NCI-H524 treated with DMSO at 0.1 percent for 48 hours (cell line): ENCODE measurements around the gene PROM1.
A peak's percentile ranks its signal among the peaks of the same experiment; 100 is the strongest.

Experiments used
- DNase-seq: peaks from one replicate; lab custom pipeline; 2025; lab: John Stamatoyannopoulos, UW

PROM1 gene

GRCh38 chr4:16083241-16084191 is at the start of gene PROM1:
TSS of gene PROM1 (minus strand) at chr4:16084023. CDS start at chr4:16075906, 8,117 bp downstream.
- DNase-seq, result no peak

- no peak for DNase-seq
These were observed 49.6 kb upstream of the PROM1 start for GRCh38 chr4:16133406-16133805.

- DNase-seq, result no peak
These were observed 47.5 kb upstream of the PROM1 start for GRCh38 chr4:16131293-16131692.

- no peak for DNase-seq
These were observed 45.5 kb upstream of the PROM1 start for GRCh38 chr4:16129336-16129735.

GRCh38 chr4:16126714-16127113 is 42.9 kb upstream of the PROM1 start:
- no peak for DNase-seq

- DNase-seq, result no peak
These were observed 42.0 kb upstream of the PROM1 start for GRCh38 chr4:16125571-16126445.

GRCh38 chr4:16124232-16124631 is 40.4 kb upstream of the PROM1 start:
- DNase-seq, result no peak

- peak; percentile 33 for DNase-seq
These were observed 39.7 kb upstream of the PROM1 start for GRCh38 chr4:16123356-16124084.

GRCh38 chr4:16122784-16123183 is 39.0 kb upstream of the PROM1 start:
- no peak for DNase-seq

- DNase-seq, result no peak
These were observed 38.5 kb upstream of the PROM1 start for GRCh38 chr4:16122308-16122711.

GRCh38 chr4:16120720-16121119 is 36.9 kb upstream of the PROM1 start:
- DNase-seq, result no peak

GRCh38 chr4:16119981-16120380 is 36.2 kb upstream of the PROM1 start:
- DNase-seq, result no peak

GRCh38 chr4:16118090-16118489 is 34.3 kb upstream of the PROM1 start:
- no peak for DNase-seq

- DNase-seq, result no peak
These were observed 33.3 kb upstream of the PROM1 start for GRCh38 chr4:16117164-16117563.

- no peak for DNase-seq
These were observed 32.7 kb upstream of the PROM1 start for GRCh38 chr4:16116493-16116990.

GRCh38 chr4:16116019-16116418 is 32.2 kb upstream of the PROM1 start:
- no peak for DNase-seq

- DNase-seq, result no peak
These were observed 30.7 kb upstream of the PROM1 start for GRCh38 chr4:16114546-16114945.

- no peak for DNase-seq
These were observed 29.9 kb upstream of the PROM1 start for GRCh38 chr4:16113741-16114140.

- no peak for DNase-seq
These were observed 27.7 kb upstream of the PROM1 start for GRCh38 chr4:16111533-16111932.

- no peak for DNase-seq
These were observed 27.0 kb upstream of the PROM1 start for GRCh38 chr4:16110661-16111290.

- no peak for DNase-seq
These were observed 26.4 kb upstream of the PROM1 start for GRCh38 chr4:16110199-16110598.
